K562 (cell line): ENCODE measurements around the gene CIAO2B. TPM values are rescaled to one million over a fixed set of nuclear protein-coding genes. Genes with fewer than 3 reads are reported as not detected.

Experiments
- CBX3 ChIP-seq, 2 experiments: IDR thresholded peaks; 1 replicate in 1 of 2; 2 replicates in 1 of 2; pipeline ENCODE4 v1.6.1; 2012; ENCODE audit warnings: inconsistent platforms in 2 of 2, low read length in 2 of 2, borderline replicate concordance in 1 of 2, control low read depth in 1 of 2
- CBX8 ChIP-seq: fragments of 200-600 bp; sonication (generic); IDR thresholded peaks from 2 replicates; pipeline ENCODE4 v1.6.1; 2012; ENCODE audit warnings: borderline replicate concordance, mixed run types, low read depth, mild to moderate bottlenecking, moderate library complexity, mixed read lengths, low read length, control low read depth, inconsistent platforms; ENCODE audit not compliant: poor library complexity, severe bottlenecking; ENCODE audit errors: extremely low read depth
- COPS2 ChIP-seq: fragments of 450-650 bp; conservative IDR thresholded peaks from 2 replicates; pipeline ENCODE4 v1.6.1; 2016; ENCODE audit warnings: mild to moderate bottlenecking, moderate library complexity
- ERF ChIP-seq: fragments of 450-650 bp; formaldehyde crosslinking; IDR thresholded peaks from 2 replicates; pipeline ENCODE4 v1.4.0; 2020; ENCODE audit warnings: mild to moderate bottlenecking, mixed read lengths
- ETV5 ChIP-seq: sonication (generic); formaldehyde crosslinking; IDR thresholded peaks from 2 replicates; pipeline ENCODE4 v1.4.0; 2020; ENCODE audit warnings: low read depth, mild to moderate bottlenecking, missing genetic modification reagents
- FOS ChIP-seq: IDR thresholded peaks from 3 replicates; pipeline ENCODE4 v1.6.1; 2011; ENCODE audit not compliant: insufficient read length; ENCODE audit errors: extremely low read depth
- HOXB6 ChIP-seq: fragments of 250-450 bp; sonication (Bioruptor Pico); IDR thresholded peaks from 2 replicates; pipeline ENCODE4 v1.5.1; 2022; ENCODE audit warnings: mild to moderate bottlenecking, borderline replicate concordance
- NONO ChIP-seq, 2 experiments: fragments of 200-400 bp in 1 of 2; fragments of 450-650 bp in 1 of 2; formaldehyde crosslinking in 1 of 2; IDR thresholded peaks; 2 replicates each; pipeline ENCODE4 v1.6.1; 2017; ENCODE audit warnings: low read depth in 2 of 2, mild to moderate bottlenecking in 2 of 2, moderate library complexity in 2 of 2, low read length in 1 of 2
- NR3C1 ChIP-seq: sonication (generic); formaldehyde crosslinking; IDR thresholded peaks from 2 replicates; pipeline ENCODE4 v1.8.1; 2022; ENCODE audit warnings: missing genetic modification reagents
- SMAD4 ChIP-seq: fragments of 250-450 bp; sonication (Bioruptor Pico); conservative IDR thresholded peaks from 2 replicates; pipeline ENCODE4 v1.8.0; 2021; ENCODE audit warnings: inconsistent platforms, mild to moderate bottlenecking, moderate library complexity
- SMARCC2 ChIP-seq: fragments of 450-650 bp; IDR thresholded peaks from 2 replicates; pipeline ENCODE4 v1.6.1; 2017; ENCODE audit warnings: antibody characterized with exemption, moderate library complexity, mild to moderate bottlenecking, low read depth
- SP1 ChIP-seq: sonication (generic); formaldehyde crosslinking; IDR thresholded peaks from 2 replicates; pipeline ENCODE4 v1.8.1; 2022; ENCODE audit warnings: mild to moderate bottlenecking, missing genetic modification reagents
- TBP ChIP-seq: optimal IDR thresholded peaks from 2 replicates; pipeline ENCODE3; 2011; ENCODE audit warnings: low read depth, low read length, improper control_type of control experiment
- TOE1 ChIP-seq, 2 experiments: fragments of 450-650 bp in 1 of 2; sonication (generic) in 1 of 2; formaldehyde crosslinking in 1 of 2; IDR thresholded peaks; 2 replicates each; pipeline versions ENCODE4 v1.7.1 to v1.8.0; 2016 to 2022; ENCODE audit warnings: borderline replicate concordance in 2 of 2, mild to moderate bottlenecking in 2 of 2, antibody characterized with exemption in 1 of 2, inconsistent platforms in 1 of 2, low read depth in 1 of 2, missing genetic modification reagents in 1 of 2, moderate library complexity in 1 of 2
- ZC3H11A ChIP-seq: IDR thresholded peaks from 2 replicates; pipeline ENCODE4 v1.6.1; 2012; ENCODE audit warnings: low read depth, low read length, improper control_type of control experiment
- ZNF165 ChIP-seq: fragments of 250-450 bp; sonication (Bioruptor Pico); IDR thresholded peaks from 2 replicates; pipeline ENCODE4 v1.4.0; 2020; ENCODE audit warnings: borderline replicate concordance
- ZNF561 ChIP-seq: fragments of 450-650 bp; formaldehyde crosslinking; conservative IDR thresholded peaks from 2 replicates; pipeline ENCODE4 v1.4.0; 2020; ENCODE audit warnings: mild to moderate bottlenecking, moderate library complexity
- ZSCAN32 ChIP-seq: fragments of 450-650 bp; formaldehyde crosslinking; IDR thresholded peaks from 2 replicates; pipeline ENCODE4 v1.4.0; 2020; ENCODE audit warnings: mild to moderate bottlenecking, moderate library complexity
- polyA plus RNA-seq, 8 experiments: library from polyadenylated mRNA; depleted of rRNA in 4 of 8; stranded (reverse) in 5 of 8; unstranded in 3 of 8; fragments of >200 nt; fragmentation: Nextera tagmentation in 2 of 8; fragmentation: Illumina TruSeq in 1 of 8; extraction: Ambion mirVana in 2 of 8; extraction: Trizol in 1 of 8; gene quantifications; 2 replicates each; pipeline versions ENCODE4 v1.2.1 to v1.2.3, GENCODE V29; 2011 to 2014; ENCODE audit warnings: inconsistent platforms in 1 of 8, missing spikeins in 1 of 8
- total RNA-seq, 7 experiments: library from RNA; depleted of rRNA in 6 of 7; stranded (reverse); fragments of >200 nt in 6 of 7; fragmentation: Illumina TruSeq in 2 of 7; extraction: Trizol in 2 of 7; gene quantifications; 2 replicates each; pipeline versions ENCODE4 v1.2.1 to v1.2.3, GENCODE V29; 2011 to 2021; ENCODE audit warnings: low replicate concordance in 1 of 7
- TF ChIP-seq, protein P1 (sequence below): IDR thresholded peaks from 2 replicates; pipeline ENCODE4 v1.6.1; 2011; ENCODE audit warnings: borderline replicate concordance, low read depth, mild to moderate bottlenecking, moderate library complexity, low read length; ENCODE audit not compliant: insufficient read depth, poor library complexity, severe bottlenecking
- TF ChIP-seq, protein P2 (sequence below): fragments of 200-800 bp; sonication (Bioruptor generic); IDR thresholded peaks from 2 replicates; pipeline ENCODE4 v1.6.1; 2017; ENCODE audit warnings: missing genetic modification characterization, missing compliant biosample characterization
- TF ChIP-seq, protein P3 (sequence below): fragments of 450-650 bp; IDR thresholded peaks from 2 replicates; pipeline ENCODE4 v1.6.1; 2016; ENCODE audit warnings: mild to moderate bottlenecking

Gene CIAO2B
- total and polyA plus RNA-seq, 9 of the 15 experiments (the other 6 are each of a cell fraction or from before 2014, with no cell fraction given): 86.8 to 182 (median 113) TPM

DNA sequence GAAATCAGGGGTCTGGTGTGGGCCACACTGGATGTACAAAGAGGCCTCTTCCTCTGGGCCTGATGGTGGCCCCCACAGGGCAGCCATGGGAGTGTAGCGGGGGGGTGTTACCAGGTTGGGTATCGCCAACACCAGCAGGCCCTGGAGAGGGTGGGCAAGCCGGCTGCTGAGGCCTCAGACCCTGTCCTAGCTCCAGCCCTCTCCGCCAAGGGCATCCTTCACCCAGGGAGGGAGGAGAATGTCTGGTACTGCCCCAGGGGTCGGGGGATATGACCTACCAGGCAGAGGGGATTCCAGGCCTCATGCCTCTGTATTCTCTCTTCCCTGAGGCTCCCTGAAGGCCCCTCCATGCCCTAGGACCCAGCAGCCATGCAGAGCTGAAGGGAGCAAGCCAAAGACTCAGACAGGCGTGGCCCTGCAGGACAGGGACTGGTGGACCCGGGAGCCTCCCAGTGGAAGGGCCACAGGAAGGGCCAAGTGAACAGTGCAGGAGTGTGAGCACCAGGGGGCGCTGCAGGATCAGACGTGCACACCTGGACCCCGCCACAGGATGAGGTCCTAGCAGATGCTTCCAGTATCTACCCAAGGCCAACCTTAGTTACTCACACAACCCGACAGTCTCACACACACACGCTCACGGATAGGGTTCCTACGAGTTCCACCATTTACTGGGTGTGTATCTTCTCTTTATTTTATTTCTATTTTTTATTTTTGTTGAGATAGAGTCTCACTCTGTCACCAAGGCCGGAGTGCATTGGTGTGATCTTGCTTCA lies 43.3 kb upstream of the CIAO2B start (continued):
- TF ChIP-seq ERF (CRISPR knock-in tag) (no peak), NR3C1 (no peak), SP1 (CRISPR knock-in tag) (peak; percentile 66), ZNF165 (no peak), CBX3 (IDR thresholded peaks at IDR 0.05; ENCODE audit: borderline replicate concordance in 1 of 2, low read length in 2 of 2) (no peak), TBP (peak; percentile 34), SMAD4 (CRISPR knock-in tag) (no peak), NONO (IDR thresholded peaks at IDR 0.05; ENCODE audit: low read depth in 2 of 2, low read length in 1 of 2) (no peak), ZSCAN32 (CRISPR knock-in tag) (no peak), ZC3H11A (no peak), FOS (no peak), SMARCC2 (no peak), HOXB6 (CRISPR knock-in tag) (no peak), ZNF561 (CRISPR knock-in tag) (no peak), TOE1 (IDR thresholded peaks at IDR 0.05; ENCODE audit: borderline replicate concordance) (no peak), TOE1 (CRISPR knock-in tag; IDR thresholded peaks at IDR 0.05; ENCODE audit: borderline replicate concordance, low read depth) (0 out of 2 replicates have a peak, but pooled peaks have one; percentile 22), CBX8 (no peak), ETV5 (peak; percentile 67; the same call in 1 of the 2 replicates), COPS2 (no peak)
- TF ChIP-seq, protein P1, sequence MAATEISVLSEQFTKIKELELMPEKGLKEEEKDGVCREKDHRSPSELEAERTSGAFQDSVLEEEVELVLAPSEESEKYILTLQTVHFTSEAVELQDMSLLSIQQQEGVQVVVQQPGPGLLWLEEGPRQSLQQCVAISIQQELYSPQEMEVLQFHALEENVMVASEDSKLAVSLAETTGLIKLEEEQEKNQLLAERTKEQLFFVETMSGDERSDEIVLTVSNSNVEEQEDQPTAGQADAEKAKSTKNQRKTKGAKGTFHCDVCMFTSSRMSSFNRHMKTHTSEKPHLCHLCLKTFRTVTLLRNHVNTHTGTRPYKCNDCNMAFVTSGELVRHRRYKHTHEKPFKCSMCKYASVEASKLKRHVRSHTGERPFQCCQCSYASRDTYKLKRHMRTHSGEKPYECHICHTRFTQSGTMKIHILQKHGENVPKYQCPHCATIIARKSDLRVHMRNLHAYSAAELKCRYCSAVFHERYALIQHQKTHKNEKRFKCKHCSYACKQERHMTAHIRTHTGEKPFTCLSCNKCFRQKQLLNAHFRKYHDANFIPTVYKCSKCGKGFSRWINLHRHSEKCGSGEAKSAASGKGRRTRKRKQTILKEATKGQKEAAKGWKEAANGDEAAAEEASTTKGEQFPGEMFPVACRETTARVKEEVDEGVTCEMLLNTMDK: peak; percentile 11
- TF ChIP-seq, protein P2, sequence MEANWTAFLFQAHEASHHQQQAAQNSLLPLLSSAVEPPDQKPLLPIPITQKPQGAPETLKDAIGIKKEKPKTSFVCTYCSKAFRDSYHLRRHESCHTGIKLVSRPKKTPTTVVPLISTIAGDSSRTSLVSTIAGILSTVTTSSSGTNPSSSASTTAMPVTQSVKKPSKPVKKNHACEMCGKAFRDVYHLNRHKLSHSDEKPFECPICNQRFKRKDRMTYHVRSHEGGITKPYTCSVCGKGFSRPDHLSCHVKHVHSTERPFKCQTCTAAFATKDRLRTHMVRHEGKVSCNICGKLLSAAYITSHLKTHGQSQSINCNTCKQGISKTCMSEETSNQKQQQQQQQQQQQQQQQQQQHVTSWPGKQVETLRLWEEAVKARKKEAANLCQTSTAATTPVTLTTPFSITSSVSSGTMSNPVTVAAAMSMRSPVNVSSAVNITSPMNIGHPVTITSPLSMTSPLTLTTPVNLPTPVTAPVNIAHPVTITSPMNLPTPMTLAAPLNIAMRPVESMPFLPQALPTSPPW (CRISPR knock-in tag): no peak
- TF ChIP-seq, protein P3, sequence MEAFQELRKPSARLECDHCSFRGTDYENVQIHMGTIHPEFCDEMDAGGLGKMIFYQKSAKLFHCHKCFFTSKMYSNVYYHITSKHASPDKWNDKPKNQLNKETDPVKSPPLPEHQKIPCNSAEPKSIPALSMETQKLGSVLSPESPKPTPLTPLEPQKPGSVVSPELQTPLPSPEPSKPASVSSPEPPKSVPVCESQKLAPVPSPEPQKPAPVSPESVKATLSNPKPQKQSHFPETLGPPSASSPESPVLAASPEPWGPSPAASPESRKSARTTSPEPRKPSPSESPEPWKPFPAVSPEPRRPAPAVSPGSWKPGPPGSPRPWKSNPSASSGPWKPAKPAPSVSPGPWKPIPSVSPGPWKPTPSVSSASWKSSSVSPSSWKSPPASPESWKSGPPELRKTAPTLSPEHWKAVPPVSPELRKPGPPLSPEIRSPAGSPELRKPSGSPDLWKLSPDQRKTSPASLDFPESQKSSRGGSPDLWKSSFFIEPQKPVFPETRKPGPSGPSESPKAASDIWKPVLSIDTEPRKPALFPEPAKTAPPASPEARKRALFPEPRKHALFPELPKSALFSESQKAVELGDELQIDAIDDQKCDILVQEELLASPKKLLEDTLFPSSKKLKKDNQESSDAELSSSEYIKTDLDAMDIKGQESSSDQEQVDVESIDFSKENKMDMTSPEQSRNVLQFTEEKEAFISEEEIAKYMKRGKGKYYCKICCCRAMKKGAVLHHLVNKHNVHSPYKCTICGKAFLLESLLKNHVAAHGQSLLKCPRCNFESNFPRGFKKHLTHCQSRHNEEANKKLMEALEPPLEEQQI: no peak
